Hypothalamus (tissue), 51 donors: ENCODE results near the gene FAM89B.

ENCODE experiments used
- DNase-seq, 51 donors: peaks; one replicate each; lab custom pipeline; 2025; lab: John Stamatoyannopoulos, UW

The FAM89B gene

DNA sequence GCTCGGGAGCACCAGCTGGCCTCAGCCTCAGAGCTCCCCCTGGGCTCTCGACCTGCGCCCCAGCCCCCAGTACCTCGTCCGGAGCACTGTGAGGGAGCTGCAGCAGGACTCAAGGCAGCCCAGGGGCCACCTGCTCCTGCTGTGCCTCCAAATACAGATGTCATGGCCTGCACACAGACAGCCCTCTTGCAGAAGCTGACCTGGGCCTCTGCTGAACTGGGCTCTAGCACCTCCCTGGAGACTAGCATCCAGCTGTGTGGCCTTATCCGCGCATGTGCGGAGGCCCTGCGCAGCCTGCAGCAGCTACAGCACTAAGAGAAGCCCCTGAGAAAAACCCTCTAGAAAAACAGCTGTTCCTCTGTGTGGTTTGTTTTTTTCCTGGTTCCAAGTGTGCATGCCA is 918 bp upstream of the FAM89B start:
- DNase-seq: no peak

DNA sequence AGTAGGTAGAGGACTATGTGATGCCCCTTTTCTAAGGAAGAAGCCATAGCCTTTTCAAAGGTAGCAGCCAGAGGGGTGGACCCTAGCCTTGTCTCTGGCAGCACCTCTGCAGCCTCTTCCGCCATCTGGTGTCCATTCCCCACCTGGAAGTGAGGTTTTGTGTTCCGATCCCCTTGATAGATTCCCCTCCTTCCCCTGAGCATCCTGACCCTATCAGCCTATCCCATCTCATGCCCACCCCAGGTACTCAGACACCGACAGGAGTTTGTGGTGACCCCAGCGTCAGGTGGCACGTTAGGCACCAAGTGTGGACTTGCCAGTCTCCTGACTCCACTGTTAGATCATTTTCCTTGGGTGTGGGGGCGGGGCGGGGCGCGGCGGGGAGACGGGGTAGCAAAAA is 398 bp upstream of the FAM89B start:
- DNase-seq: no peak

DNA sequence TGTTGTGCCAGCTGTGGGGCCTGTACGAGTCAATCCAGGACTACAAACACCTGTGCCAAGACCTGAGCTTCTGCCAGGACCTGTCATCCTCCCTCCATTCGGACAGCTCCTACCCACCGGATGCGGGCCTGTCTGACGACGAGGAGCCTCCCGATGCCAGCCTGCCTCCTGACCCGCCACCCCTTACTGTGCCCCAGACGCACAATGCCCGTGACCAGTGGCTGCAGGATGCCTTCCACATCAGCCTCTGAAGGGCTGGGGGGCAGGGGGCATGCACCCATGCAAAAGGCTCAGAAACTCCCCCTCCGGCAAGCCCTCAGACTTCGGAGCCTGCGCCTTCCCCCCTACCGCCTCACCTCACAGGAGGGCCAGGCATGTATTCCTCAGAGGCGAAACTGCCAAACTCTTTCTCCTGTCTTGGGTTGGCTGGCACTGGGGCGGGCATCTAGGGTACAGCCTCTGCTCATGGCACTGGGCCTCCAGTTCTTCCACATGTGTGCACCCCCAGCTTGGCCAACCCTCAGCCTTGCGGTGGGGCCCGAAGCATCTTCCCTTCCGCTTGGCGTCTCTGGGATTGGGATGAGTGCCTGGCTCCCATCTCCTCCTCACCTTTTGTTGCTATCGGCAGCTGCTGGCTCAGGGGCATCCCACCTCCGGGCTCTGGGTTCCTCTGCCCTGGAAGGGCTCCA is 1.2 kb downstream of the FAM89B start:
- DNase-seq: no peak

DNA sequence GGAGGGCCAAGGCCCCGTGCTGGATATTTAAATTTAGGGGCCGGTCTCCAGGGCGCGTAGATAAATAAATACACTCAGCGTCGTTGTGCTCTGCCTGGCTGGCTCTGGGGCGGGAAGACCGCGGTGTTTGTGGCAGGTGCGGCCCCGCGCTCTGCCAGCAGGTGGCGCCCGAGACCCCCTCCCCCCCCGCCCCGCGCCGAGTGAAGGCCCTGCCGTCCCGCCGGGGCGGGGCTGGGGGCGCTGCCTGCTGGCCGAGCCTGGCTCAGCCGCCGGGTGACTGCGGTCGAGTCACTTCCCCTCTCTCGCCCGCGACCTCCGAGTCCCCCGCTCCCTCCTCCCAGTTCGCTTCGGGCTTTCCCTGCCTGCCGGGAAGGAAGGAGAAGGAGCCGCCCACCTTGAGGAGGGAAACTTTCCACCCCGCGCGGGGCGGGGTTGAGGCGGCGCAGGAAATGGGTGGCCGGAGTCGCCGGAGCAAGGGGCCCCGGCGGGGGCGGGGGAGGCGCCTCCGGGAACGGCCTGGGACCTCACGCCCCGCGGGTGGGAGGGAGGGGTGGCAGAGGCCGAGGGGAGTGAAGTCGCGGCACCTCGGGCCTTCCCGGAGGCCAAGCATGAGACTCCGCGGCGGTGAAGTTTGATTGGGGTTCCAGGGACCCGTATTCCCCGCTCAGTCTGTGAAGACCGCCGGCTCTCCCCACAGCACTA is 1.9 kb downstream of the FAM89B start:
- DNase-seq: peak in 48 of 51 donors; percentile 35 to 88 (median 66)

DNA sequence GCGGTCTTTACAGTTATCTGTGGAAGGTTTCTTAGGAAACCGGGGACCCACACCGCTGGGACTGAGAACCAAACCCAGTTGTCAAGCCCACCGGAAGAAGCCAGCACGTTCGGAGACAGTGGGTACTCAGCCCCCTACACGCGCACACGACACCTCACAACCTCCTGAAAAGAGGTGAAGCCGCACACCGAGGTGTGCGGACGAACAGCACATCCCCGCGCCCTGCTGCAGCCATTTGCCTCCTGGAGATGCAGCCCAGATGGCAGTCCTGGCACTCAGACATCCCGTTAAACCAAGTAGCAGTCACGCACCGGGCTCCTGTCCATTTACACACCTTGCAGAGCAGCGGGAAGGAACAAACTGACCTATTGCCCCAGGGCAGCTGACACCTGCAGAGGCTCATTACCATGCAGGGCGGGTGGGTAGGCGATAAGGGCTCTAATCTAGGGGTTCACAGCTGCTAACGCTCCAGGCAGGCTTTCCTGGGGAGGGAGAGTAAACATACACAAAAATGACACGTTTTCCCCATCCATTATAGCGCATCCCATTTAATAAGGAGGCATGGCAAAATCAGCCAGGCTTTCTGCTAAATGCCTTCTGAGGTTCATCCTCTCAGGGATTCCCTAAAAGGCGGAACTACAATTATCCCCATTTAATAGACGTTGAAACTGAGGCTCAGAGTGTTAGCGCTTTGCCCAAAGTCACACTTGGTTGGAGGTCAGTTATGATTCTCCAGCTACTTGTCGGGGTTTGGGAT is 2.7 kb downstream of the FAM89B start:
- DNase-seq: no peak

DNA sequence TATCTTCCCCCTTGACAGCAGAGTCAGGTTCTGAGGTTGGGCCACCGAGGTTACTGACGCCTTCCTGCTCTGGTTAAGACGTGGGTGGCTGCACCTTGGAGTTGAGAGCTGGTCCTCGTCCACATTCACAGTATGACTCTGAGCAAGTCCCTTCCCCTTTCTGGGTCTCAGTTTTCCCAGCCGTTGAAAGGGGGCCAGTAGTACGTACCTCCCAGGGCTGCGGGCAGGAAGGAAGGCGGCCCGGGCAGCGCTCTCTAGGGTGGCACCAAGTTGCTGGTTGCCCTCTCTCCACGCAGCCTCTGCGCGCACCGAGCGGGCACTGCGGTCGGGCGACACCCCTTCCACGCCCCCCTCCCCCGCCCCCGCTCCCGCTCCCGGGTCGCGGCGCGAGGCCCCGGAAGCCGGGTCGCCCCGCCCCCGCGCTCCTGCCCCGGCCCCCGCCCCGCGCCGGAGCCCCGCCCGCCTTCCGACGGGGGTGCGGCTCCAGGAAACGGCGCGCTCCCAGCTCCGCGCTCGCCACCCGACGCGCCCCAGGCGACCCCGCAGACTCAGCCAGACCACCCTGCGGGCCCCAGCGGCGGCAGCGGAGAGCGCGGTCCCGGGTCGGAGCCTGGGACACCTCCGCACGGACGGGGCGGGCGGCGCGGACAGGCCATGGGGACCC is 3.4 kb downstream of the FAM89B start, which contains the start of gene EHBP1L1:
Gene EHBP1L1, plus strand, starts transcription at position 486 of the 664 bp plus-strand sequence. CDS start 250 bp downstream, outside the sequence.
- DNase-seq: peak in 5 of 51 donors; percentile 14 to 42 (median 20)

DNA sequence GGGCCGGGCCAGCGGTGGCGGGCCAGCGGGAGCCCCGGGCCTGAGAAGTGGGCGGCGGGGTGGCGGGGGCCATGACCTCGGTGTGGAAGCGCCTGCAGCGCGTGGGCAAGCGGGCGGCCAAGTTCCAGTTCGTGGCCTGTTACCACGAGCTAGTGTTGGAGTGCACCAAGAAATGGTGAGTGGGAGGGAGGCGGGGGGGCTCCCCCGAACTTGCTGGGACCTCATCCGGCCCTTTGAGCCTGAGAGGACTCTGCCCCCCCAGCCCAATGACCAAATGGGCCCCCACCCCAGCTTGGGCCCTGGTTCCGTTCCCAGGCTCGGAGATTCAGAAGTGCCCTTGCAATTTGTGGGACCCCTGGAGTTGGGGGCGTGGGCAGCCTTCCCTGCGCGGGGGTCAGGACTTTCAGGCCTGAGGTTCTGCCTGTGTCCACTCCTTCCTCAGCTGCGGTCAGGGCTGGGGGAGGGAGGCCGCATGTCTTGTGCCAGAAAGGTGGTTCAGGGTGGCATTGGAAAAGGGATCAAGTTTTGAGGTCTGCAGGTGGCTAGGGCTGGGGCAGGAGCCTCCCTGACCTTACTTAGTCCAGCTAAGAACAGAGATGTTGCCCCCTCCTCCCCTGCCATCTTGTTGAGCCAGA is 4.0 kb downstream of the FAM89B start:
- DNase-seq: no peak

DNA sequence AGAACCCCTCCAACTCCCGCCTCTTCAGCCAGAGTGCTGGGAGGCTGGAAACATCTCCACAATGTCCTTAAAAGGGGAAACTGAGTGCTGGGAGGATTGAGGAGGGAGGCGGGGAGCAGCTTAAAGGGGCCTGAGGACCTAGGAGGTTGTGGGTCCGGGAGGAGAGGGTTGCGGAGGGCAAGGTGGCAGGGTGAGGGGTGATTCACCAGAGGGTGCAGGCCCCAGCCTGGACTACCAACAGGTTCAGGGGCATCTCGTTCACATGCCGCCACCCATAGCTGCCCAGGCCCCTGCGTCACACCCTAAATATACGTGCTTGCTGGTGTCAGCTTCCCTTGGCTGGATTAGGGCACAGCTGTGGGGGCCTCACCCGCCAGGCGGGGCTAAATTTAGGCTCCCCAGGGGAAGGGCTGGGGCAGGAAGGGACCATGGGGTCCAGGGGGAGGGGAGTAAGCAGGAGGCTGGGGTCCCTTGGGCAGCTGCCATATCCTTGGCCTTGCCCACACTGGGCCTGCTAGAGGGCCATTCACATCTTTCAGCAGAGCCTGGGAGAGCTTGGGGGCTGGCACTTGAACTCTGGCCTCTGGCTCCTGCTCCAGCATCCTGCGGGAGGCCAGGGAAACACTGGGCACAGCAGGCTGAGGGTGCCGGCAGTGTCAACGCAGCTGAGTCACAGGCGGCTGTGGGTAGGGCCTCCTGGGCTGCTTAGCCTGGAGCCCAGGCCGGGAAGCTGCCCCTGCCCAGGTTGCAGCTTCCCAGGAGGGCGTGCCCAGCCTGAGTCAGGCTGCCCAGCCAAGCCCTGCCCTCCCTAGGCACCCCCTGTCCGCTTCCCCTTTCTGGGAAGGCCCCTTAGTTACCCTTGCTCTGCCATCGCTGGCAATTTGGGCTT is 4.8 kb downstream of the FAM89B start:
- peak in 5 of 51 donors; percentile 12 to 54 (median 17) for DNase-seq

DNA sequence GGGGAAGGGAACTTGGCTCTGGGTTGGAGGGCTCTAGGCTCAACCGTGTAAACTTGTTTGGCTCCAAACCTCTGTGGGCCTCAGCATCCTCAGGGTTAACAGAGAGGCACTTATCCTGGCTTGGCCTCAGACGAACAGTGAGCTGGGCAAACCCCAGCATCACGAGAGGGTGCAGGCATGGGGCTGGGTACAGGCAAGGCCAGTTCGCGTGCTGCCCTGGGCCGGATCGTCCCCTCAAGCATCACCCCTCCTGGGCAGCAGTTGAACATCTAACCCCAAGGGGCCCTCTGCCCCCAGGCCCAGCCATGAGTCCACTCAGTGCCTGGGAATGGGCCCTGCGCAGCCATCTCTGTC is 5.4 kb downstream of the FAM89B start:
- DNase-seq: no peak

DNA sequence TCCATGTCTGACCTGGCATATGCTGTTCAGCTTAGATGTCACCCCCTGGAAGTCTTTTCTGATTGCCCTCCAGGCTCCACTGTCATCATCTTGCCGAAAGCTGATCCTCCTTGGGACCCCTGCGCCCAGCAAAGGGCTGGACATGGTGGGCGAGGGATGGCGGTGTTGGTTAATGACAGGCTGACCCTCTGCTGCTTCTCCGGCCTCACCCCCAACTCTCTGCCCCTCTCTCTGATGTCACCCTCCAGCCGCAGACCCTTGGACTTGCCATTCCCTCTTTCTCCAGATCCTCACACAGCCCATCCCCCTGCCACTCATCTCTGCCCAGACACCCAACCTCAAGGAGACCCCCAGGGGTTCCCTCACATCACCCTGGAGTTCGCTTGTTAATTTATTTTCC is 5.8 kb downstream of the FAM89B start:
- no peak for DNase-seq

DNA sequence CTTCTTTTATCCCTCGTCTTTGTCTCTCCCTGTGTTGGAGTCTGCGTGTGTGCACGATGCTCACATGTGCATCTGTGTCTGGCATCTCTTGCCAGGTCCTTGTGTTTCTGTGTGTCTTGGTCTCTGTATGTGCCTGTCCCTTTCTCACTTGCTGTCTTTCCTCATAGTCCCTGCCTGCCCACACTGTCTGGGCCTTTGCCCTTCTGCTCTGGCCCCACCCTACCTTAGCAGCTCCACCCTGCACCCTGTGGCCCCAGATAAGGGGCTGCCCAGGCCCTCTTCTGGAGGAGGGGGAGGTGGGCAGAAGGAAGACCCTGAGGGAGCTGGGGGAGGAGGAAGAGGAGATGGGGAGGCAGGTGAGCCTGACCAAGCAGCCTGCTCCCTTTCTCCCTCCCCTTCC is 6.3 kb downstream of the FAM89B start:
- DNase-seq: no peak

DNA sequence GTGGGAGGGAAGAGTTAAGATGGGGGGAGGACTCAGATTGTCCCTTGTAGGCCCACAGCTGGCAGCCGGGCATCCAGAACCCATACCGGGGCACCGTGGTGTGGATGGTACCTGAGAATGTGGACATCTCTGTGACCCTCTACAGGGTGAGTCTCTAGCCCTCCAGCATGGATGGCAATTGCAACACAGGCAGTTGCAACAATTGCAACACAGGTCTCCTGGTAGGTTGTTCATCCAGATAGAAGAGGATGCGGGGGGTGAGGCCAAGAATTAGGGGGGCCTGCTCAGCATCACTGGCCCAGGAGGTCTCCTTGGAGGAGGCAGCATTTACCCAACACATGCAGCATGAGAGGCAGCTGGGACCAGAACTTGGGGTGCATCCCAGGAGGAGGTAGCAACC is 7.0 kb downstream of the FAM89B start:
- no peak for DNase-seq

DNA sequence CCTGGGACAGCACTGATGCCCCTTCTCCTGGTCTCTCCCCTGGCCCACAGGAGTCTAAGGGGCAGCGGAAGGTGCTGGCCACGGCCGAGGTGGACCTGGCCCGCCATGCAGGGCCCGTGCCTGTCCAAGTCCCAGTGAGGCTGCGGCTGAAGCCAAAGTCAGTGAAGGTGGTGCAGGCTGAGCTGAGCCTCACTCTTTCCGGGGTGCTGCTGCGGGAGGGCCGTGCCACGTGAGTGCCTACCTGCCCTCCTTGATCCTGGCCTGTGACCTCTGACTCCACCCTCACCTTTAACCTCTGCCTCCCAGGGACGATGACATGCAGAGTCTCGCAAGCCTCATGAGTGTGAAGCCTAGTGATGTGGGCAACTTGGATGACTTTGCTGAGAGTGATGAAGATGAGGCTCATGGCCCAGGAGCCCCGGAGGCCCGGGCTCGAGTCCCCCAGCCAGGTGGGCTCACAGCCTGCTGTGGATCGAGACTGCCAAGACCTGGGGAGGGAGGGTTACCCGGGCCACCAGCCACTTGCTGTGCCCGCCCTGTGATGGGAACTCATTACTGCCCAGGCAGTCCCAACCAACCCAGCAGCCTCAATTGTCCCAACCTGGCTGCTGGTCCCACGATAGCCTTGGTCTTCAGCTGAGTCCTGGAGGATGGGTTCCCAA is 7.8 kb downstream of the FAM89B start:
- DNase-seq: no peak

DNA sequence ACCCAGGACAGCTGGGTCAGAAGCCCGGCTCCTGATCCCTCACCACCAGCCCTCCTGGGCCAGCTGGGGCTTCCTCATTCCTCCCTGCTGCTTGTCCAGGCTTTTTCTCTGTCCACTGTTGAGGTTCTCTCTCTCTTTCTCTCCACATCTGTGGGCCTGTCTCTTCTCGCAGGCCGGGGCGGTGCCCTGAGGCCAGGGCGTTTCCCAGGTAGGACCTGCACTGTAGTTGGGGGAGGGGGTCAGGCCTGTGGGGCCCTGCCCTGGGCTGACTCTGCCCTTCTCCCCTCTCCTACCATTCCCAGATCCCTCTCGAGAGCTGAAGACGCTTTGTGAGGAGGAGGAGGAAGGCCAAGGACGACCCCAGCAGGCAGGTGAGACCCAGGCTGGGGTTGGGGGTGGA is 8.4 kb downstream of the FAM89B start:
- no peak for DNase-seq

DNA sequence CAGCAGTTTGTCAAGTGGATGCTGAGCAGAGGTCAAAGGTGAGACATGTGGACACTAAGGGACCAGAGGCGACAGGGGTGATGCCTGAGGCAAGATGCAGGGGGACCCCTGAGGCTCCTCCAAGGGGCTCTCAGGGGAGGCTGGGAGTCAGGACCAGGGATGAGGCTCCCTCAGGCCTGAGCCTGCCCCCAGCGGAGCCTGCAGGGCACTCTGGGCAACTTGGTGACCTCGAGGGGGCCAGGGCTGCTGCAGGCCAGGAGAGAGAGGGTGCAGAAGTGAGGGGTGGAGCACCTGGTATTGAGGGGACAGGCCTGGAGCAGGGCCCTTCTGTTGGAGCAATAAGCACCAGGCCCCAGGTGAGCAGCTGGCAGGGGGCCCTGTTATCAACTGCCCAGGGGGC is 9.6 kb downstream of the FAM89B start:
- DNase-seq: no peak

DNA sequence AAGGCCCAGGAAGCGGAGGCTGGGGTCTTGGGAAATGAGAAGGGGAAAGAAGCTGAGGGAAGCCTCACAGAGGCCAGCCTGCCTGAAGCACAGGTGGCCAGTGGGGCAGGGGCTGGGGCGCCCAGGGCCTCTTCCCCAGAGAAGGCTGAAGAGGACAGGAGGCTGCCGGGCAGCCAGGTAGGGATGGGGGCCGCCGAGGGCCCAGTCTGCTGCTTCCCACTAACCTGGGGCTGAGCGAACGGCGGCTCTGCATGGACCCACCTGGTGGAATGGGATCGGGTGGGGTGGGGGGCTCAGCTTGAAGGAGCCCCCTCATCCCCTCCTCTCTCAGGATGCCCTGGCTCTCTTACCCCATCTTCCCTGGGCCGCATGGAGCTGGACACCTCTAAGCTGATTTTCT is 11.3 kb downstream of the FAM89B start:
- no peak for DNase-seq

DNA sequence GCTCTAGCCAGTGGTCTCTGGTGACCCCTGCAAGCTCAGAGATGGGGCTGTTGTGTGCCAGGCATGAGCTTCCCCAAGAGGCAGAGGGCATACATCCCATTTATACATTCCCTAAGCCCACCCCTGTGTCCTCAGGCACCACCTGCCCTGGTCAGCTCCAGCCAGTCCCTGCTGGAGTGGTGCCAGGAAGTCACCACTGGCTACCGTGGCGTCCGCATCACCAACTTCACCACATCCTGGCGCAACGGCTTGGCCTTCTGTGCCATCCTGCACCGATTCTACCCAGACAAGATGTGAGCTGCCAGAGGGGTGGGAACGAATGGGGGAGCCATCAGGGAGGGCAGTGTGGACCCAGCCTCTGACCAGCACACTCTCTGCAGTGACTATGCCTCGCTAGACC is 11.8 kb downstream of the FAM89B start:
- no peak for DNase-seq

DNA sequence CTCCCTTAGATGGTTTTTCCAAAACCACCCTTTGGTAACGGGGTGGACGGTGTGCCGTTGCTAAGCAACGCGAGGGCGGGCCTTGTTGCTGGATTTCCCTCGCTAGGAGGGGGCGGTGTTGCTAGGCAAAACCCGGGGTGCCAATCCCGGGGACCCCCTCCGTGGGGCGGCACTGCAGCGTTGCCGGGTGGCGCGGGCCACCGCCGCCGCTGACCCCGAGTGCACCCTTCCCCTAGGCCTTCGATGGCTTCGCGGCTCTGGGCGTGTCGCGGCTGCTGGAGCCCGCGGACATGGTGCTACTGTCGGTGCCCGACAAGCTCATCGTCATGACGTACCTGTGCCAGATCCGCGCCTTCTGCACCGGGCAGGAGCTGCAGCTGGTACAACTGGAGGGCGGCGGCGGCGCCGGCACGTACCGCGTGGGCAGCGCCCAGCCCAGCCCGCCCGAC is 12.4 kb downstream of the FAM89B start:
- DNase-seq: peak in 19 of 51 donors; percentile 9 to 67 (median 28)
